OCI-LY3 (cell line): ENCODE data around the gene ARHGAP24.
A peak's percentile ranks its signal among the peaks of the same experiment; 100 is the strongest.

Source experiments
- H2AFZ ChIP-seq: fragments of 200-600, 300-600 bp; shearing (Covaris generic); 2 replicates; pipeline ENCODE4 v1.6.0; 2014; ENCODE audit warnings: antibody characterized with exemption, low read depth, low read length
- H3K27ac ChIP-seq: fragments of 200-600, 300-600 bp; sonication (generic); 2 replicates; pipeline ENCODE4 v1.5.1; 2014; ENCODE audit warnings: mild to moderate bottlenecking, low read length, moderate library complexity, mixed read lengths
- H3K27me3 ChIP-seq: fragments of 200-600, 300-600 bp; sonication (generic); 2 replicates; pipeline ENCODE4 v1.6.1; 2014; ENCODE audit warnings: low read depth, low read length, mixed read lengths
- H3K36me3 ChIP-seq: fragments of 200-600, 300-600 bp; sonication (generic); replicated peaks from 2 replicates; pipeline ENCODE3; 2014; ENCODE audit warnings: low read depth, low read length, mixed read lengths
- H3K4me1 ChIP-seq: fragments of 300-600, 200-600 bp; sonication (generic); 2 replicates; pipeline ENCODE4 v1.6.1; 2014; ENCODE audit warnings: low read length, mixed read lengths
- H3K4me2 ChIP-seq: fragments of 200-600, 300-600 bp; sonication (generic); 2 replicates; pipeline ENCODE4 v1.6.1; 2014; ENCODE audit warnings: low read length, mixed read lengths
- H3K4me3 ChIP-seq: fragments of 300-600, 200-600 bp; sonication (generic); 2 replicates; pipeline ENCODE4 v1.5.1; 2014; ENCODE audit warnings: antibody characterized with exemption, mild to moderate bottlenecking, low read length, moderate library complexity
- H3K79me2 ChIP-seq: fragments of 300-600, 200-600 bp; shearing (Covaris generic); 2 replicates; pipeline ENCODE4 v1.6.1; 2014; ENCODE audit warnings: mild to moderate bottlenecking, low read length, mixed read lengths
- H3K9ac ChIP-seq: fragments of 300-600, 200-600 bp; shearing (Covaris generic); 2 replicates; pipeline ENCODE4 v1.6.0; 2014; ENCODE audit warnings: mild to moderate bottlenecking, low read length, moderate library complexity
- H3K9me3 ChIP-seq: fragments of 200-600, 300-600 bp; shearing (Covaris generic); 2 replicates; pipeline ENCODE4 v1.6.1; 2014; ENCODE audit warnings: low read length, mixed read lengths; ENCODE audit not compliant: insufficient read depth
- H4K20me1 ChIP-seq: fragments of 200-600, 300-600 bp; sonication (generic); 2 replicates; pipeline ENCODE4 v1.6.1; 2016; ENCODE audit warnings: low read length, mixed read lengths; ENCODE audit not compliant: insufficient read depth
- CTCF ChIP-seq: fragments of 200-600, 300-600 bp; sonication (generic); IDR thresholded peaks from 2 replicates; pipeline ENCODE4 v1.5.1; 2014; ENCODE audit warnings: antibody characterized with exemption, low read length, low read depth
- EZH2phosphoT487 ChIP-seq: fragments of 200-600 bp; shearing (Covaris generic); IDR thresholded peaks from 2 replicates; pipeline ENCODE4 v1.6.1; 2018; ENCODE audit warnings: antibody characterized with exemption, mixed run types, low read depth

The ARHGAP24 gene

GRCh38 chr4:85925071-85925470 is 450.1 kb downstream of the ARHGAP24 start:
- Histone ChIP-seq H3K4me1 (peaks cover 29% of the 10 kb centered on the region), H2AFZ (no peak overlapping the region), H4K20me1 (peaks cover 35% of the 10 kb centered on the region), H3K79me2 (no peaks in the 10 kb centered on the region; the same call in 1 of the 2 replicates), H3K4me2 (no peak overlapping the region), H3K9me3 (no peaks in the 10 kb centered on the region), H3K27me3 (no peaks in the 10 kb centered on the region), H3K27ac (no peak overlapping the region), H3K36me3 (no peaks in the 10 kb centered on the region), H3K9ac (no peak overlapping the region), H3K4me3 (no peak overlapping the region)
- TF ChIP-seq EZH2phosphoT487 (no peak), CTCF (no peak)

- Histone ChIP-seq H3K27ac (no peak overlapping the region), H3K4me1 (peaks cover 29% of the 10 kb centered on the region), H2AFZ (no peak overlapping the region), H3K79me2 (no peaks in the 10 kb centered on the region; the same call in 1 of the 2 replicates), H3K27me3 (no peaks in the 10 kb centered on the region), H3K36me3 (no peaks in the 10 kb centered on the region), H3K4me3 (peak overlapping the region; percentile 39; the same call in 1 of the 2 replicates), H3K4me2 (peak overlapping the region; percentile 67), H3K9me3 (no peaks in the 10 kb centered on the region), H3K9ac (no peak overlapping the region), H4K20me1 (peaks cover 37% of the 10 kb centered on the region)
- TF ChIP-seq CTCF = no peak
- TF ChIP-seq EZH2phosphoT487 = no peak
Observed at GRCh38 chr4:85928775-85929591, 454.0 kb downstream of the ARHGAP24 start.

GRCh38 chr4:85929961-85930665 is 455.2 kb downstream of the ARHGAP24 start:
- Histone ChIP-seq H2AFZ (no peak overlapping the region), H3K4me3 (peak overlapping the region; percentile 39; the same call in 1 of the 2 replicates), H3K79me2 (no peaks in the 10 kb centered on the region; the same call in 1 of the 2 replicates), H3K27ac (no peak overlapping the region), H3K4me2 (peak overlapping the region; percentile 67), H3K9me3 (no peaks in the 10 kb centered on the region), H3K27me3 (no peaks in the 10 kb centered on the region), H3K36me3 (no peaks in the 10 kb centered on the region), H4K20me1 (peaks cover 35% of the 10 kb centered on the region), H3K9ac (no peak overlapping the region), H3K4me1 (peaks cover 29% of the 10 kb centered on the region)
- TF ChIP-seq CTCF (no peak), EZH2phosphoT487 (no peak)
